Ovary (tissue), 3 donors: ENCODE data around the gene ABCC2.

Source experiments
- CTCF ChIP-seq, 3 donors: fragments of 450-650 bp in 2 of 3; fragments of 200-600 bp in 1 of 3; IDR thresholded peaks; one replicate each; pipeline versions ENCODE4 v1.5.1 to v1.8.0; 2016 to 2022; ENCODE audit warnings: antibody characterized with exemption in 3 of 3, mild to moderate bottlenecking in 1 of 3
- EP300 ChIP-seq: sonication (generic); formaldehyde crosslinking; IDR thresholded peaks from one replicate; pipeline ENCODE4 v1.6.1; 2017; ENCODE audit warnings: antibody characterized with exemption
- POLR2A ChIP-seq: fragments of 450-650 bp; IDR thresholded peaks from one replicate; pipeline ENCODE4 v1.6.1; 2017; ENCODE audit warnings: antibody characterized with exemption, mild to moderate bottlenecking, moderate library complexity
- donor health status: DM: no; HTN: no; CAD: no.

GRCh38 chr10:99791831-99792230 is 9.4 kb downstream of the ABCC2 start:
- no peak for TF ChIP-seq CTCF (IDR thresholded peaks at IDR 0.05)
- TF ChIP-seq EP300: no peak
- TF ChIP-seq POLR2A: no peak
